Right forelimb (tissue), 1 donor: Measurements from ENCODE around the gene TMEM178B.

ENCODE experiments used
- DNase-seq: peaks from one replicate; pipeline ENCODE4 v3.0.0-alpha.2; 2018

TMEM178B gene

GRCh38 chr7:141265668-141266067, 191.8 kb downstream of the TMEM178B start:
- DNase-seq: no peak

- no peak for DNase-seq
Observed at GRCh38 chr7:141268614-141269013, 194.8 kb downstream of the TMEM178B start.

GRCh38 chr7:141271451-141271850, 197.6 kb downstream of the TMEM178B start:
- no peak for DNase-seq

- no peak for DNase-seq
Observed at GRCh38 chr7:141272417-141272816, 198.6 kb downstream of the TMEM178B start.

- no peak for DNase-seq
Observed at GRCh38 chr7:141275350-141275749, 201.5 kb downstream of the TMEM178B start.

- no peak for DNase-seq
Observed at GRCh38 chr7:141276031-141276430, 202.2 kb downstream of the TMEM178B start.

GRCh38 chr7:141280100-141280499, 206.2 kb downstream of the TMEM178B start:
- DNase-seq: no peak

- DNase-seq: no peak
Observed at GRCh38 chr7:141281311-141281710, 207.4 kb downstream of the TMEM178B start.

GRCh38 chr7:141286522-141286921, 212.7 kb downstream of the TMEM178B start:
- no peak for DNase-seq

GRCh38 chr7:141287936-141288335, 214.1 kb downstream of the TMEM178B start:
- DNase-seq: no peak

- no peak for DNase-seq
Observed at GRCh38 chr7:141288626-141289025, 214.8 kb downstream of the TMEM178B start.

- no peak for DNase-seq
Observed at GRCh38 chr7:141290365-141290764, 216.5 kb downstream of the TMEM178B start.

- DNase-seq: no peak
Observed at GRCh38 chr7:141290973-141291372, 217.1 kb downstream of the TMEM178B start.

- no peak for DNase-seq
Observed at GRCh38 chr7:141291541-141291940, 217.7 kb downstream of the TMEM178B start.

- no peak for DNase-seq
Observed at GRCh38 chr7:141294143-141294829, 220.4 kb downstream of the TMEM178B start.

- DNase-seq: no peak
Observed at GRCh38 chr7:141295367-141295895, 221.6 kb downstream of the TMEM178B start.

- no peak for DNase-seq
Observed at GRCh38 chr7:141300816-141301215, 227.0 kb downstream of the TMEM178B start.

GRCh38 chr7:141301544-141301943, 227.7 kb downstream of the TMEM178B start:
- DNase-seq: no peak

- no peak for DNase-seq
Observed at GRCh38 chr7:141302617-141303016, 228.8 kb downstream of the TMEM178B start.

GRCh38 chr7:141304291-141304690, 230.4 kb downstream of the TMEM178B start:
- DNase-seq: no peak

GRCh38 chr7:141306081-141306480, 232.2 kb downstream of the TMEM178B start:
- no peak for DNase-seq

GRCh38 chr7:141312395-141312794, 238.5 kb downstream of the TMEM178B start:
- no peak for DNase-seq

- no peak for DNase-seq
Observed at GRCh38 chr7:141312828-141313521, 239.1 kb downstream of the TMEM178B start.

GRCh38 chr7:141313896-141314295, 240.0 kb downstream of the TMEM178B start:
- DNase-seq: no peak
